C4-2B (cell line): Measurements from ENCODE around the gene SLC26A3.

ENCODE experiments used
- ZFX ChIP-seq: fragments of 450-650 bp; IDR thresholded peaks from 2 replicates; pipeline ENCODE4 v1.6.1; 2017
- TF ChIP-seq, protein P1 (sequence below): fragments of 450-650 bp; conservative IDR thresholded peaks from 2 replicates; pipeline ENCODE4 v1.5.1; 2017; ENCODE audit warnings: mild to moderate bottlenecking

DNA sequence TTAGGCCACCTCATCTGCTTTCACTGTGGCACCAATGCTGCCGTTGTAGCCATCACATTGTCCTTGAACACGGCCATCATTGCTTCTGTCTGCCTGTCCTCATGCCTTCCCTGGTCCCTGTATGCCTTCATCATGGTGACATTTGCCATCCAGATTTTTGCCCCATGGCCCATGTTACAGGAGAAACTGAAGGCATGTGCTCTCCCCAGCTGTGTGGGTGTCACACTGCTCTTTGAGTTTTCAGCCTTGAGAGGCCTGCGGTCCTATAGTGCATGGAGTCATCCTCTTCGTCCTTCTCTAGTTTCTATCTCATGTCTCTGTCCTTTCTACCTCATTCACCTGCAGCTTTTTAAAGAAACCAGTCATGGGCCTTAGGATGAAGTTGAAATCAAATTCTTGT lies 6.2 kb upstream of the SLC26A3 start:
- TF ChIP-seq, protein P1, sequence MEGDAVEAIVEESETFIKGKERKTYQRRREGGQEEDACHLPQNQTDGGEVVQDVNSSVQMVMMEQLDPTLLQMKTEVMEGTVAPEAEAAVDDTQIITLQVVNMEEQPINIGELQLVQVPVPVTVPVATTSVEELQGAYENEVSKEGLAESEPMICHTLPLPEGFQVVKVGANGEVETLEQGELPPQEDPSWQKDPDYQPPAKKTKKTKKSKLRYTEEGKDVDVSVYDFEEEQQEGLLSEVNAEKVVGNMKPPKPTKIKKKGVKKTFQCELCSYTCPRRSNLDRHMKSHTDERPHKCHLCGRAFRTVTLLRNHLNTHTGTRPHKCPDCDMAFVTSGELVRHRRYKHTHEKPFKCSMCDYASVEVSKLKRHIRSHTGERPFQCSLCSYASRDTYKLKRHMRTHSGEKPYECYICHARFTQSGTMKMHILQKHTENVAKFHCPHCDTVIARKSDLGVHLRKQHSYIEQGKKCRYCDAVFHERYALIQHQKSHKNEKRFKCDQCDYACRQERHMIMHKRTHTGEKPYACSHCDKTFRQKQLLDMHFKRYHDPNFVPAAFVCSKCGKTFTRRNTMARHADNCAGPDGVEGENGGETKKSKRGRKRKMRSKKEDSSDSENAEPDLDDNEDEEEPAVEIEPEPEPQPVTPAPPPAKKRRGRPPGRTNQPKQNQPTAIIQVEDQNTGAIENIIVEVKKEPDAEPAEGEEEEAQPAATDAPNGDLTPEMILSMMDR, result no peak
- TF ChIP-seq ZFX, result no peak
